HEK293 (cell line): ENCODE results near the gene CSTPP1.

Experiments used
- CTCF ChIP-seq: fragments of 450-650 bp; formaldehyde crosslinking; IDR thresholded peaks from 2 replicates; pipeline ENCODE4 v1.5.1; 2016; ENCODE audit warnings: missing biosample characterization, missing genetic modification characterization
- REST ChIP-seq: fragments of 450-650 bp; formaldehyde crosslinking; IDR thresholded peaks from 2 replicates; pipeline ENCODE4 v1.5.1; 2016; ENCODE audit warnings: missing biosample characterization, missing genetic modification characterization
- ZBTB10 ChIP-seq: fragments of 450-650 bp; formaldehyde crosslinking; IDR thresholded peaks from 2 replicates; pipeline ENCODE4 v1.5.1; 2016; ENCODE audit warnings: missing biosample characterization, missing genetic modification characterization
- ZBTB11 ChIP-seq: fragments of 450-650 bp; formaldehyde crosslinking; conservative IDR thresholded peaks from 2 replicates; pipeline ENCODE4 v1.5.1; 2016; ENCODE audit warnings: low read depth, missing biosample characterization, missing genetic modification characterization
- ZNF248 ChIP-seq: fragments of 450-650 bp; formaldehyde crosslinking; IDR thresholded peaks from 2 replicates; pipeline ENCODE4 v1.5.1; 2017; ENCODE audit warnings: missing biosample characterization, missing genetic modification characterization
- ZNF639 ChIP-seq: fragments of 450-650 bp; formaldehyde crosslinking; IDR thresholded peaks from 2 replicates; pipeline ENCODE4 v1.5.1; 2016; ENCODE audit warnings: missing biosample characterization, missing genetic modification characterization

GRCh38 chr11:47161890-47162289 lies 225.3 kb downstream of the CSTPP1 start:
- TF ChIP-seq CTCF (tag by site-specific recombination) (no peak), REST (tag by site-specific recombination) (no peak), ZNF248 (tag by site-specific recombination) (no peak), ZNF639 (no peak), ZBTB10 (tag by site-specific recombination) (no peak), ZBTB11 (tag by site-specific recombination) (no peak)
